ENCODE results near the gene PEAK1. TPM values are rescaled to one million over a fixed set of nuclear protein-coding genes. Genes with fewer than 3 reads are reported as not detected.

Gene PEAK1
- total RNA-seq, 1 experiment from 2014 or later: 21.2 TPM

DNA sequence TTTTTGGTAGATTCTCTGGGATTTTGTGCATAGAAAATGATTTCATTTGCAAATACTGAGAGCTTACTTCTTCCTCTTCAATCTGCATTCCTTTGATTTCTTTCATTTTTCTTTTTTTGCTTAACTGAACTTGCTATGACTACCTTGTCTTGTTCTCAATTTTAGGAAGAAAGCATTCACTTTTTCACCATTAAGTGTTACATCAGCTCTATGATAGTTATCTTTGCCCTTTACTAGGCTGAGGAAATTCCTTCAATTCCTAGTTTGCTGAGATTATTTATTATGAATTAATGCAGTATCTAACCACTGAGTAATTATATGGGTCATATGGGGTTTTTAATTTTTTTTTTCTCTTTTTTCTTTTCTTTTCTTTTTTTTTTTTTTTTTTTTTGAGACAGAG, 172.8 kb downstream of the PEAK1 start:
- Histone ChIP-seq H3K56ac (ENCODE audit: insufficient read length, low read depth, low read length) (no peak overlapping the region), H2BK20ac (ENCODE audit: low read depth, low read length, poor library complexity, severe bottlenecking) (no peak overlapping the region)
- no peak overlapping the region for H3K27ac Mint-ChIP-seq

More for the DNA sequence above, 172.8 kb downstream of the PEAK1 start:
- no peaks in the 10 kb centered on the region for H3K4me1 ChIP-seq (ENCODE audit: insufficient read depth, low read length)
- H3K27me3 ChIP-seq (ENCODE audit: insufficient read depth, low read length): no peaks in the 10 kb centered on the region
- no peak overlapping the region for H2AFZ ChIP-seq (ENCODE audit: low read length)
- no peak overlapping the region for H2BK12ac ChIP-seq (ENCODE audit: insufficient read length, low read depth, low read length)
- H4K5ac ChIP-seq (ENCODE audit: insufficient read length, low read depth, low read length): no peak overlapping the region
- H3K14ac ChIP-seq (ENCODE audit: insufficient read depth, low read length): no peak overlapping the region
- TF ChIP-seq, protein P1, sequence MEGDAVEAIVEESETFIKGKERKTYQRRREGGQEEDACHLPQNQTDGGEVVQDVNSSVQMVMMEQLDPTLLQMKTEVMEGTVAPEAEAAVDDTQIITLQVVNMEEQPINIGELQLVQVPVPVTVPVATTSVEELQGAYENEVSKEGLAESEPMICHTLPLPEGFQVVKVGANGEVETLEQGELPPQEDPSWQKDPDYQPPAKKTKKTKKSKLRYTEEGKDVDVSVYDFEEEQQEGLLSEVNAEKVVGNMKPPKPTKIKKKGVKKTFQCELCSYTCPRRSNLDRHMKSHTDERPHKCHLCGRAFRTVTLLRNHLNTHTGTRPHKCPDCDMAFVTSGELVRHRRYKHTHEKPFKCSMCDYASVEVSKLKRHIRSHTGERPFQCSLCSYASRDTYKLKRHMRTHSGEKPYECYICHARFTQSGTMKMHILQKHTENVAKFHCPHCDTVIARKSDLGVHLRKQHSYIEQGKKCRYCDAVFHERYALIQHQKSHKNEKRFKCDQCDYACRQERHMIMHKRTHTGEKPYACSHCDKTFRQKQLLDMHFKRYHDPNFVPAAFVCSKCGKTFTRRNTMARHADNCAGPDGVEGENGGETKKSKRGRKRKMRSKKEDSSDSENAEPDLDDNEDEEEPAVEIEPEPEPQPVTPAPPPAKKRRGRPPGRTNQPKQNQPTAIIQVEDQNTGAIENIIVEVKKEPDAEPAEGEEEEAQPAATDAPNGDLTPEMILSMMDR (conservative IDR thresholded peaks at IDR 0.05): no peak
- no peak overlapping the region for H2BK120ac ChIP-seq (ENCODE audit: low read depth, low read length, poor library complexity, severe bottlenecking)
- no peaks in the 10 kb centered on the region for H3K79me2 ChIP-seq (ENCODE audit: insufficient read depth, low read length)
- no peak overlapping the region for H3K4me2 ChIP-seq (ENCODE audit: insufficient read depth, insufficient read length, low read length)
- Mint-ChIP-seq H3K36me3 (ENCODE audit: insufficient read depth in 1 of 3, low read depth in 3 of 3) (peaks cover 0 to 4% (median 2%) of the 10 kb centered on the region in 3 experiments; a peak in 1 of 7 replicates), H3K4me3 (no peak overlapping the region), H3K4me1 (peaks cover 2 to 3% of the 10 kb centered on the region in 2 experiments; a peak in 3 of 4 replicates), H3K27me3 (ENCODE audit: low read depth) (no peaks in the 10 kb centered on the region), H3K9me3 (no peaks in the 10 kb centered on the region)
- H4K8ac ChIP-seq (replicated peaks; ENCODE audit: insufficient read length, low read depth, low read length): no peak overlapping the region
- no peak overlapping the region for H3K27ac ChIP-seq (ENCODE audit: insufficient read length, low read depth, low read length)
- H3K79me1 ChIP-seq (ENCODE audit: insufficient read depth, low read depth, low read length, poor library complexity, severe bottlenecking): no peaks in the 10 kb centered on the region
- H3K4ac ChIP-seq (ENCODE audit: low read depth, low read length): no peak overlapping the region
- no peak overlapping the region for H3K23ac ChIP-seq (ENCODE audit: insufficient read length, low read depth, low read length)
- no peak overlapping the region for H3K18ac ChIP-seq (ENCODE audit: insufficient read length, low read depth, low read length)
- no peak overlapping the region for H2BK15ac ChIP-seq (ENCODE audit: low read depth, low read length)
- no peak overlapping the region for H3T11ph ChIP-seq (ENCODE audit: low read length)
- no peaks in the 10 kb centered on the region for H4K20me1 ChIP-seq (ENCODE audit: control insufficient read depth, insufficient read depth, insufficient read length)
- H2BK5ac ChIP-seq (ENCODE audit: insufficient read length, low read length): no peak overlapping the region
- no peak overlapping the region for H2AK5ac ChIP-seq (ENCODE audit: insufficient read length, low read length)
- H3K23me2 ChIP-seq (ENCODE audit: insufficient read length, low read depth, low read length, poor library complexity, severe bottlenecking): no peaks in the 10 kb centered on the region
- no peaks in the 10 kb centered on the region for H3K9me3 ChIP-seq (ENCODE audit: control insufficient read depth, low read depth, low read length)
- DNase-seq: no peak
- H3K9ac ChIP-seq (ENCODE audit: extremely low read depth, insufficient read length, low read length): no peak overlapping the region
- H4K91ac ChIP-seq (ENCODE audit: insufficient read length, low read depth, low read length): no peak overlapping the region

All from H9 (cell line).